Neural progenitor cell (in vitro differentiated cells): ENCODE measurements around the gene HDAC7. TPM values are rescaled to one million over a fixed set of nuclear protein-coding genes. Genes with fewer than 3 reads are reported as not detected.

Experiments
- DNase-seq: peaks from one replicate; pipeline ENCODE4 v3.0.0-alpha.2; 2016; ENCODE audit warnings: low spot score
- H2AFZ ChIP-seq: fragments of 200-600 bp; sonication (generic); replicated peaks from 2 replicates; pipeline ENCODE4 v1.6.1; 2016; ENCODE audit warnings: antibody characterized with exemption
- H3F3A ChIP-seq: fragments of 200-600 bp; sonication (generic); 2 replicates; pipeline ENCODE4 v1.6.1; 2016; ENCODE audit warnings: antibody characterized with exemption, low read depth
- H3K27ac ChIP-seq: fragments of 200-600 bp; sonication (generic); 2 replicates; pipeline ENCODE4 v1.5.1; 2016; ENCODE audit warnings: mild to moderate bottlenecking
- H3K27me3 ChIP-seq: fragments of 200-600 bp; sonication (generic); 2 replicates; pipeline ENCODE4 v1.6.1; 2016; ENCODE audit warnings: mild to moderate bottlenecking, moderate library complexity
- H3K36me3 ChIP-seq: fragments of 200-600 bp; sonication (generic); 2 replicates; pipeline ENCODE4 v1.5.1; 2016
- H3K4me1 ChIP-seq: fragments of 200-600 bp; sonication (generic); 2 replicates; pipeline ENCODE4 v1.6.1; 2016; ENCODE audit warnings: mixed run types
- H3K4me2 ChIP-seq: fragments of 200-600 bp; sonication (generic); 2 replicates; pipeline ENCODE4 v1.6.1; 2016
- H3K4me3 ChIP-seq: fragments of 200-600 bp; sonication (generic); 2 replicates; pipeline ENCODE4 v1.5.1; 2016
- H3K79me2 ChIP-seq: fragments of 200-600 bp; sonication (generic); 2 replicates; pipeline ENCODE4 v1.6.1; 2016; ENCODE audit warnings: low read depth
- H3K9ac ChIP-seq: fragments of 200-600 bp; sonication (generic); 2 replicates; pipeline ENCODE4 v1.6.1; 2016
- H3K9me3 ChIP-seq: fragments of 200-600 bp; sonication (generic); 2 replicates; pipeline ENCODE4 v1.5.1; 2016; ENCODE audit warnings: low read depth
- H4K20me1 ChIP-seq: fragments of 200-600 bp; sonication (generic); 2 replicates; pipeline ENCODE4 v1.6.1; 2016; ENCODE audit warnings: low read depth
- H3K27ac Mint-ChIP-seq: 3 replicates; pipeline ENCODE4 v1.8.0; 2021; ENCODE audit warnings: mixed read lengths
- H3K27me3 Mint-ChIP-seq: 2 replicates; pipeline ENCODE4 v1.8.0; 2022; ENCODE audit warnings: low read depth, mild to moderate bottlenecking, inconsistent platforms, moderate library complexity, mixed read lengths; ENCODE audit not compliant: insufficient read depth
- H3K36me3 Mint-ChIP-seq: 3 replicates; pipeline ENCODE4 v1.8.0; 2021; ENCODE audit warnings: mixed read lengths
- H3K4me1 Mint-ChIP-seq: 3 replicates; pipeline ENCODE4 v1.8.0; 2021; ENCODE audit warnings: mixed read lengths
- H3K4me3 Mint-ChIP-seq: 3 replicates; pipeline ENCODE4 v1.8.0; 2021; ENCODE audit warnings: mild to moderate bottlenecking, moderate library complexity, mixed read lengths
- H3K9me3 Mint-ChIP-seq: 3 replicates; pipeline ENCODE4 v1.8.0; 2020; ENCODE audit warnings: mixed read lengths
- EZH2 ChIP-seq: fragments of 200-600 bp; sonication (generic); IDR thresholded peaks from 2 replicates; pipeline ENCODE4 v1.6.1; 2017; ENCODE audit warnings: antibody characterized with exemption, mild to moderate bottlenecking, moderate library complexity
- EZH2phosphoT487 ChIP-seq: fragments of 200-600 bp; sonication (generic); IDR thresholded peaks from 2 replicates; pipeline ENCODE4 v1.6.1; 2017; ENCODE audit warnings: antibody characterized with exemption
- total RNA-seq: library from RNA; depleted of rRNA; stranded (reverse); fragments of >200 nt; gene quantifications from 2 replicates; pipeline ENCODE4 v1.2.3, GENCODE V29; 2015; ENCODE audit warnings: low replicate concordance
- TF ChIP-seq, protein P1 (sequence below): fragments of 200-600 bp; sonication (generic); IDR thresholded peaks from 2 replicates; pipeline ENCODE4 v1.5.1; 2017; ENCODE audit warnings: antibody characterized with exemption, mild to moderate bottlenecking

The HDAC7 gene
- total RNA-seq, 1 donor from 2014 or later: 7.2 TPM

DNA sequence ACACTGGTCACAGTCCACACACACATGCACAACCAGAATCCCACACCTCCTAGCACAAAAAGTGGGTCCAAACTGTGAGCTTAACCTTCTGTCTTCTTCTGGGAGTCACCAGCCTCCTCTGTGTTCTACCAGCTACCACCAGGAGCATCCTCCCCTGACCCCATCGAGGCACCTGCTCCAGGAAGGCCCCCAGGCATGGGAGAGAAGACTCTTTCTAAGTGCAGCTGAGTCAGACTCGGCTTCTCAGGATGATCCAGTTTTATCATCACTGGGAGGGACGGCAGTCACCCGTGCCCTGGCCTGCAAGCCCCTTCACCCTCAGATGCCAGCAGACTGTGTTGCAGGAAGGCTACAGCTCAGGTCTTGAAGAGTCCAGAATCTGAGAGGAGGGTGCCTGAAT is 86.6 kb downstream of the HDAC7 start:
- Histone ChIP-seq H3K9ac (no peak overlapping the region), H3F3A (no peaks in the 10 kb centered on the region), H2AFZ (no peak overlapping the region), H3K9me3 (no peaks in the 10 kb centered on the region), H3K4me2 (no peak overlapping the region), H4K20me1 (no peaks in the 10 kb centered on the region), H3K27ac (no peak overlapping the region), H3K4me1 (peaks cover 13% of the 10 kb centered on the region), H3K4me3 (no peak overlapping the region), H3K79me2 (no peaks in the 10 kb centered on the region), H3K27me3 (no peaks in the 10 kb centered on the region), H3K36me3 (no peaks in the 10 kb centered on the region)
- H3K36me3 Mint-ChIP-seq: no peaks in the 10 kb centered on the region
- H3K4me3 Mint-ChIP-seq: no peak overlapping the region
- no peak for TF ChIP-seq EZH2
- no peak for TF ChIP-seq EZH2phosphoT487
- TF ChIP-seq, protein P1, sequence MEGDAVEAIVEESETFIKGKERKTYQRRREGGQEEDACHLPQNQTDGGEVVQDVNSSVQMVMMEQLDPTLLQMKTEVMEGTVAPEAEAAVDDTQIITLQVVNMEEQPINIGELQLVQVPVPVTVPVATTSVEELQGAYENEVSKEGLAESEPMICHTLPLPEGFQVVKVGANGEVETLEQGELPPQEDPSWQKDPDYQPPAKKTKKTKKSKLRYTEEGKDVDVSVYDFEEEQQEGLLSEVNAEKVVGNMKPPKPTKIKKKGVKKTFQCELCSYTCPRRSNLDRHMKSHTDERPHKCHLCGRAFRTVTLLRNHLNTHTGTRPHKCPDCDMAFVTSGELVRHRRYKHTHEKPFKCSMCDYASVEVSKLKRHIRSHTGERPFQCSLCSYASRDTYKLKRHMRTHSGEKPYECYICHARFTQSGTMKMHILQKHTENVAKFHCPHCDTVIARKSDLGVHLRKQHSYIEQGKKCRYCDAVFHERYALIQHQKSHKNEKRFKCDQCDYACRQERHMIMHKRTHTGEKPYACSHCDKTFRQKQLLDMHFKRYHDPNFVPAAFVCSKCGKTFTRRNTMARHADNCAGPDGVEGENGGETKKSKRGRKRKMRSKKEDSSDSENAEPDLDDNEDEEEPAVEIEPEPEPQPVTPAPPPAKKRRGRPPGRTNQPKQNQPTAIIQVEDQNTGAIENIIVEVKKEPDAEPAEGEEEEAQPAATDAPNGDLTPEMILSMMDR: no peak
- peaks cover 4% of the 10 kb centered on the region for H3K27me3 Mint-ChIP-seq
- peak overlapping the region; percentile 6 for H3K27ac Mint-ChIP-seq
- no peaks in the 10 kb centered on the region for H3K9me3 Mint-ChIP-seq
- no peak for DNase-seq
- H3K4me1 Mint-ChIP-seq: peaks cover 26% of the 10 kb centered on the region

Other genes with a start within 250 kb of the HDAC7 start
- gene RPAP3, start 113.9 kb downstream of the HDAC7 start, total RNA-seq: 42.7 and 61.9 TPM in 2 replicates
- gene ENDOU, start 94.4 kb downstream of the HDAC7 start, total RNA-seq: not detected in 2 replicates
- gene RAPGEF3, start 61.0 kb downstream of the HDAC7 start, total RNA-seq: 0.58 and 1.2 TPM in 2 replicates
- 8.3 and 16.7 TPM in 2 replicates for gene SLC48A1, start 46.7 kb downstream of the HDAC7 start, total RNA-seq
- 0.09 TPM in 1 of 2 replicates, not detected in the other for gene VDR, start 85.1 kb upstream of the HDAC7 start, total RNA-seq
- gene TMEM106C, start 143.7 kb upstream of the HDAC7 start, total RNA-seq: 87.5 and 115 TPM in 2 replicates
- gene COL2A1, start 184.6 kb upstream of the HDAC7 start, total RNA-seq: 69.1 and 330 TPM in 2 replicates